WTC11 (cell line): Measurements from ENCODE around the gene SYNE4. TPM values are rescaled to one million over a fixed set of nuclear protein-coding genes. Genes with fewer than 3 reads are reported as not detected.

ENCODE experiments used
- ATAC-seq: fragments of 200-7000 bp; cut with Tn5 transposase; 2 replicates; pipeline ENCODE4 v1.10.0; 2021; ENCODE audit warnings: mild to moderate bottlenecking, moderate library complexity
- CTCF ChIA-PET: fragments of 300-600 bp; sonication (Branson Sonifier 250); formaldehyde crosslinking; loops from one replicate; lab custom pipeline; 2021; ENCODE audit warnings: antibody characterized with exemption; lab: Charles Lee
- POLR2A ChIA-PET: fragments of 350-600 bp; sonication (Branson Sonifier 250); formaldehyde crosslinking; loops from one replicate; lab custom pipeline; 2021; ENCODE audit warnings: antibody characterized with exemption; lab: Charles Lee
- DNase-seq: peaks from one replicate; pipeline ENCODE4 v3.0.0; 2021; ENCODE audit warnings: low spot score
- H3K27ac Mint-ChIP-seq: 2 replicates; pipeline ENCODE4 v1.8.0; 2021; ENCODE audit warnings: mixed read lengths
- H3K27me3 Mint-ChIP-seq: 2 replicates; pipeline ENCODE4 v1.8.0; 2021; ENCODE audit warnings: low read depth, mild to moderate bottlenecking, moderate library complexity, mixed read lengths
- H3K36me3 Mint-ChIP-seq: 2 replicates; pipeline ENCODE4 v1.8.0; 2021; ENCODE audit warnings: mixed read lengths
- H3K4me1 Mint-ChIP-seq: 2 replicates; pipeline ENCODE4 v1.8.0; 2022; ENCODE audit warnings: mixed read lengths
- H3K4me3 Mint-ChIP-seq: 2 replicates; pipeline ENCODE4 v1.8.0; 2021; ENCODE audit warnings: mild to moderate bottlenecking, moderate library complexity, mixed read lengths
- H3K9me3 Mint-ChIP-seq: 2 replicates; pipeline ENCODE4 v1.8.0; 2021; ENCODE audit warnings: mixed read lengths
- ATF1 ChIP-seq: sonication (generic); formaldehyde crosslinking; IDR thresholded peaks from 2 replicates; pipeline ENCODE4 v1.8.1; 2023; ENCODE audit warnings: mild to moderate bottlenecking, moderate library complexity, missing genetic modification reagents
- CBFB ChIP-seq: sonication (generic); formaldehyde crosslinking; IDR thresholded peaks from 2 replicates; pipeline ENCODE4 v1.8.1; 2022; ENCODE audit warnings: mild to moderate bottlenecking, low read depth, missing genetic modification reagents
- CREM ChIP-seq: sonication (generic); formaldehyde crosslinking; IDR thresholded peaks from 2 replicates; pipeline ENCODE4 v1.8.1; 2022; ENCODE audit warnings: mild to moderate bottlenecking, missing genetic modification reagents, moderate library complexity
- ELF4 ChIP-seq: sonication (generic); formaldehyde crosslinking; IDR thresholded peaks from 2 replicates; pipeline ENCODE4 v1.8.1; 2022; ENCODE audit warnings: low read depth, mild to moderate bottlenecking, moderate library complexity, missing genetic modification reagents
- EMX1 ChIP-seq: fragments of 250-450 bp; sonication (Bioruptor Pico); IDR thresholded peaks from 2 replicates; pipeline ENCODE4 v1.8.0; 2021; ENCODE audit warnings: mild to moderate bottlenecking
- ESRRA ChIP-seq: sonication (generic); formaldehyde crosslinking; IDR thresholded peaks from 2 replicates; pipeline ENCODE4 v1.8.1; 2022; ENCODE audit warnings: mild to moderate bottlenecking, missing genetic modification reagents, borderline replicate concordance
- ETV6 ChIP-seq: sonication (generic); formaldehyde crosslinking; IDR thresholded peaks from 2 replicates; pipeline ENCODE4 v1.8.1; 2022; ENCODE audit warnings: mild to moderate bottlenecking, missing genetic modification reagents
- FOXK1 ChIP-seq: sonication (generic); formaldehyde crosslinking; IDR thresholded peaks from 2 replicates; pipeline ENCODE4 v1.8.0; 2022; ENCODE audit warnings: mild to moderate bottlenecking, moderate library complexity, missing genetic modification reagents
- GABPB1 ChIP-seq: sonication (generic); formaldehyde crosslinking; IDR thresholded peaks from 2 replicates; pipeline ENCODE4 v1.8.1; 2023; ENCODE audit warnings: mild to moderate bottlenecking, missing genetic modification reagents
- JAZF1 ChIP-seq: fragments of 250-450 bp; sonication (Bioruptor Pico); IDR thresholded peaks from 2 replicates; pipeline ENCODE4 v1.9.0; 2021; ENCODE audit warnings: moderate library complexity, mild to moderate bottlenecking, inconsistent platforms
- JUN ChIP-seq: sonication (generic); formaldehyde crosslinking; IDR thresholded peaks from 2 replicates; pipeline ENCODE4 v1.8.0; 2023; ENCODE audit warnings: mild to moderate bottlenecking, missing genetic modification reagents
- NFYB ChIP-seq: sonication (generic); formaldehyde crosslinking; conservative IDR thresholded peaks from 2 replicates; pipeline ENCODE4 v1.8.0; 2022; ENCODE audit warnings: low read depth, missing genetic modification reagents
- SMAD3 ChIP-seq: sonication (generic); formaldehyde crosslinking; IDR thresholded peaks from 2 replicates; pipeline ENCODE4 v1.8.0; 2022; ENCODE audit warnings: missing genetic modification reagents, mild to moderate bottlenecking, borderline replicate concordance
- SP1 ChIP-seq: sonication (generic); formaldehyde crosslinking; conservative IDR thresholded peaks from 2 replicates; pipeline ENCODE4 v1.8.1; 2022; ENCODE audit warnings: missing genetic modification reagents
- ZNF121 ChIP-seq: sonication (generic); formaldehyde crosslinking; IDR thresholded peaks from 2 replicates; pipeline ENCODE4 v1.8.0; 2023; ENCODE audit warnings: missing genetic modification reagents
- ZNF671 ChIP-seq: fragments of 250-450 bp; sonication (Bioruptor Pico); IDR thresholded peaks from 2 replicates; pipeline ENCODE4 v1.8.0; 2021; ENCODE audit warnings: mild to moderate bottlenecking
- total RNA-seq: library from RNA; stranded (reverse); gene quantifications from 3 replicates; pipeline ENCODE4 v1.2.3, GENCODE V29; 2021
- TF ChIP-seq, protein P1 (sequence below): sonication (generic); formaldehyde crosslinking; IDR thresholded peaks from 2 replicates; pipeline ENCODE4 v1.8.1; 2023; ENCODE audit warnings: mild to moderate bottlenecking, missing genetic modification reagents, borderline replicate concordance
- TF ChIP-seq, protein P2 (sequence below): sonication (generic); formaldehyde crosslinking; IDR thresholded peaks from 2 replicates; pipeline ENCODE4 v1.8.1; 2022; ENCODE audit warnings: mild to moderate bottlenecking, moderate library complexity, missing genetic modification reagents
- TF ChIP-seq, protein P3 (sequence below): sonication (generic); formaldehyde crosslinking; IDR thresholded peaks from 2 replicates; pipeline ENCODE4 v1.8.1; 2023; ENCODE audit warnings: mild to moderate bottlenecking, missing genetic modification reagents
- TF ChIP-seq, protein P4 (sequence below): fragments of 250-450 bp; sonication (Bioruptor Pico); IDR thresholded peaks from 2 replicates; pipeline ENCODE4 v1.9.0; 2021; ENCODE audit warnings: mild to moderate bottlenecking
- TF ChIP-seq, protein P5 (sequence below): sonication (generic); formaldehyde crosslinking; IDR thresholded peaks from 2 replicates; pipeline ENCODE4 v1.8.1; 2023; ENCODE audit warnings: mild to moderate bottlenecking, missing genetic modification reagents
- TF ChIP-seq, protein P6 (sequence below): sonication (generic); formaldehyde crosslinking; IDR thresholded peaks from 2 replicates; pipeline ENCODE4 v1.8.0; 2022; ENCODE audit warnings: mild to moderate bottlenecking, missing genetic modification reagents
- TF ChIP-seq, protein P7 (sequence below): sonication (generic); formaldehyde crosslinking; IDR thresholded peaks from 2 replicates; pipeline ENCODE4 v1.8.1; 2022; ENCODE audit warnings: low read depth, missing genetic modification reagents, borderline replicate concordance
- TF ChIP-seq, protein P8 (sequence below): sonication (generic); formaldehyde crosslinking; IDR thresholded peaks from 2 replicates; pipeline ENCODE4 v1.8.1; 2023; ENCODE audit warnings: mild to moderate bottlenecking, missing genetic modification reagents, moderate library complexity

The SYNE4 gene
- total RNA-seq, 1 experiment from 2014 or later, result 17.6 TPM

DNA sequence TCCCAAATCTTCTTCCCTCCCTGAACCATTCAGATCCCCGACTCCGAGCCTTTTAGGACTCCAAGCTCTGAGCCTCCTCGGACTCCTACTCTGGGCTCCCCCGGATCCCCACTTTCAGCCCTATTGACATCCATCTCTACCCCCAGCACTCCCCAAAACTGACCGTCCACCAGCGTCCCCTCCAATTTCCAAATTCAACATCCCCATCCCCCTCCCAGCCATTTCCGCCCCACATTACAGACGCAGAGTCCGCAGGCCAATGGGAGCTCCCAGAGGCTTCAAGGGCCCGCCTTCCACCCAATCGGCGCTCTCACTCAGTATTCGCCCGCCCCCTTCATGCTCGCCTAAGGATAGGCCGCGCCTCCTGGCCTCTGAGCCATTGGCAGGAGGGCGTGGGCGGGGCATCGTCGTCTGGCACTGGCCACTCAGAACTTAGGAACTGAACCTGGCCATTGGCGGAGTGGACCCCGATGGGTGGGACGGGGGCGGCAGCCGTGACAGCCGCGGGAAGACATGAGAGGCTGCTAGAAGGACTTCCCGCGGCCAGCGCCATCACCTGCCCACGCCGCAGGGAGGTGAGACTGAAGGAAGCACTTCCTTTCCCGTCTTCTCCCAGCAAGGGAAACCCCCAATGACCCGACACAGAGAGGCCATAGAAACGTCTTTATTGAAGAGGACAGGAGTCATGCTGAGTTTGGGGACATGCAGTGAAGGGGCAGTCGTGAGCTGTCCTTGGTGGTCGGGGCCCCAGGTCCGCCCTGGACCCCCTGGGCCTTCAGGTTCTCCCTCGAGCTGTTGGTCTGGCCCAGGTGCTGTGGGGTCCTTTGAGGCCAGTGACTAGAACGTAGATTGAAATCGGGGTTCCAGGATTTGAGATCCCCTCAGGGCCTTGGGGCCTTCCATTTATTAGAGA, 5.7 kb upstream of the SYNE4 start, which contains the start of gene ALKBH6:
ALKBH6 (minus strand) TSS at position 202 of the 913 bp plus-strand sequence. CDS start 816 bp downstream, outside the sequence.
- H3K27me3 Mint-ChIP-seq, result peaks cover 16% of the 10 kb centered on the region
- H3K27ac Mint-ChIP-seq, result peak within 1 kb of the TSS; percentile 94
- H3K36me3 Mint-ChIP-seq, result peaks cover 6% of the 10 kb centered on the region
- ATAC-seq (peak; percentile 99), DNase-seq (peak; percentile 100)
- ChIA-PET POLR2A (interaction anchor here (0.7 to 1.0 kb wide), 3 partner anchors 19 to 776 kb away, joined by 3 read pairs; partner anchors contain the start of gene THAP8), CTCF (interaction anchor here (0.6 to 1.5 kb wide), 14 partner anchors 15 to 763 kb away, joined by 3 to 10 read pairs (median 3); partner anchors contain the start of gene THAP8)
- no peaks in the 10 kb centered on the region for H3K9me3 Mint-ChIP-seq
- peaks cover 26% of the 10 kb centered on the region for H3K4me1 Mint-ChIP-seq
- peak within 1 kb of the TSS; percentile 100 for H3K4me3 Mint-ChIP-seq
- TF ChIP-seq FOXK1 (CRISPR knock-in tag), result peak; percentile 66; the same call in 1 of the 2 replicates
- TF ChIP-seq SP1 (CRISPR knock-in tag), result peak; percentile 92
- TF ChIP-seq NFYB, result peak; percentile 87
- no peak for TF ChIP-seq JAZF1 (CRISPR knock-in tag)
- TF ChIP-seq, protein P1, sequence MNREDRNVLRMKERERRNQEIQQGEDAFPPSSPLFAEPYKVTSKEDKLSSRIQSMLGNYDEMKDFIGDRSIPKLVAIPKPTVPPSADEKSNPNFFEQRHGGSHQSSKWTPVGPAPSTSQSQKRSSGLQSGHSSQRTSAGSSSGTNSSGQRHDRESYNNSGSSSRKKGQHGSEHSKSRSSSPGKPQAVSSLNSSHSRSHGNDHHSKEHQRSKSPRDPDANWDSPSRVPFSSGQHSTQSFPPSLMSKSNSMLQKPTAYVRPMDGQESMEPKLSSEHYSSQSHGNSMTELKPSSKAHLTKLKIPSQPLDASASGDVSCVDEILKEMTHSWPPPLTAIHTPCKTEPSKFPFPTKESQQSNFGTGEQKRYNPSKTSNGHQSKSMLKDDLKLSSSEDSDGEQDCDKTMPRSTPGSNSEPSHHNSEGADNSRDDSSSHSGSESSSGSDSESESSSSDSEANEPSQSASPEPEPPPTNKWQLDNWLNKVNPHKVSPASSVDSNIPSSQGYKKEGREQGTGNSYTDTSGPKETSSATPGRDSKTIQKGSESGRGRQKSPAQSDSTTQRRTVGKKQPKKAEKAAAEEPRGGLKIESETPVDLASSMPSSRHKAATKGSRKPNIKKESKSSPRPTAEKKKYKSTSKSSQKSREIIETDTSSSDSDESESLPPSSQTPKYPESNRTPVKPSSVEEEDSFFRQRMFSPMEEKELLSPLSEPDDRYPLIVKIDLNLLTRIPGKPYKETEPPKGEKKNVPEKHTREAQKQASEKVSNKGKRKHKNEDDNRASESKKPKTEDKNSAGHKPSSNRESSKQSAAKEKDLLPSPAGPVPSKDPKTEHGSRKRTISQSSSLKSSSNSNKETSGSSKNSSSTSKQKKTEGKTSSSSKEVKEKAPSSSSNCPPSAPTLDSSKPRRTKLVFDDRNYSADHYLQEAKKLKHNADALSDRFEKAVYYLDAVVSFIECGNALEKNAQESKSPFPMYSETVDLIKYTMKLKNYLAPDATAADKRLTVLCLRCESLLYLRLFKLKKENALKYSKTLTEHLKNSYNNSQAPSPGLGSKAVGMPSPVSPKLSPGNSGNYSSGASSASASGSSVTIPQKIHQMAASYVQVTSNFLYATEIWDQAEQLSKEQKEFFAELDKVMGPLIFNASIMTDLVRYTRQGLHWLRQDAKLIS (CRISPR knock-in tag), result no peak
- TF ChIP-seq, protein P2, sequence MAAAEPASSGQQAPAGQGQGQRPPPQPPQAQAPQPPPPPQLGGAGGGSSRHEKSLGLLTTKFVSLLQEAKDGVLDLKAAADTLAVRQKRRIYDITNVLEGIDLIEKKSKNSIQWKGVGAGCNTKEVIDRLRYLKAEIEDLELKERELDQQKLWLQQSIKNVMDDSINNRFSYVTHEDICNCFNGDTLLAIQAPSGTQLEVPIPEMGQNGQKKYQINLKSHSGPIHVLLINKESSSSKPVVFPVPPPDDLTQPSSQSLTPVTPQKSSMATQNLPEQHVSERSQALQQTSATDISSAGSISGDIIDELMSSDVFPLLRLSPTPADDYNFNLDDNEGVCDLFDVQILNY, result no peak; the same call in 1 of the 2 replicates
- TF ChIP-seq ETV6, result peak; percentile 45; the same call in 1 of the 2 replicates
- no peak for TF ChIP-seq ELF4 (CRISPR knock-in tag)
- TF ChIP-seq, protein P3, sequence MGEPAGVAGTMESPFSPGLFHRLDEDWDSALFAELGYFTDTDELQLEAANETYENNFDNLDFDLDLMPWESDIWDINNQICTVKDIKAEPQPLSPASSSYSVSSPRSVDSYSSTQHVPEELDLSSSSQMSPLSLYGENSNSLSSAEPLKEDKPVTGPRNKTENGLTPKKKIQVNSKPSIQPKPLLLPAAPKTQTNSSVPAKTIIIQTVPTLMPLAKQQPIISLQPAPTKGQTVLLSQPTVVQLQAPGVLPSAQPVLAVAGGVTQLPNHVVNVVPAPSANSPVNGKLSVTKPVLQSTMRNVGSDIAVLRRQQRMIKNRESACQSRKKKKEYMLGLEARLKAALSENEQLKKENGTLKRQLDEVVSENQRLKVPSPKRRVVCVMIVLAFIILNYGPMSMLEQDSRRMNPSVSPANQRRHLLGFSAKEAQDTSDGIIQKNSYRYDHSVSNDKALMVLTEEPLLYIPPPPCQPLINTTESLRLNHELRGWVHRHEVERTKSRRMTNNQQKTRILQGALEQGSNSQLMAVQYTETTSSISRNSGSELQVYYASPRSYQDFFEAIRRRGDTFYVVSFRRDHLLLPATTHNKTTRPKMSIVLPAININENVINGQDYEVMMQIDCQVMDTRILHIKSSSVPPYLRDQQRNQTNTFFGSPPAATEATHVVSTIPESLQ (CRISPR knock-in tag), result no peak
- TF ChIP-seq, protein P4, sequence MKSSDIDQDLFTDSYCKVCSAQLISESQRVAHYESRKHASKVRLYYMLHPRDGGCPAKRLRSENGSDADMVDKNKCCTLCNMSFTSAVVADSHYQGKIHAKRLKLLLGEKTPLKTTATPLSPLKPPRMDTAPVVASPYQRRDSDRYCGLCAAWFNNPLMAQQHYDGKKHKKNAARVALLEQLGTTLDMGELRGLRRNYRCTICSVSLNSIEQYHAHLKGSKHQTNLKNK, result no peak
- TF ChIP-seq, protein P5, sequence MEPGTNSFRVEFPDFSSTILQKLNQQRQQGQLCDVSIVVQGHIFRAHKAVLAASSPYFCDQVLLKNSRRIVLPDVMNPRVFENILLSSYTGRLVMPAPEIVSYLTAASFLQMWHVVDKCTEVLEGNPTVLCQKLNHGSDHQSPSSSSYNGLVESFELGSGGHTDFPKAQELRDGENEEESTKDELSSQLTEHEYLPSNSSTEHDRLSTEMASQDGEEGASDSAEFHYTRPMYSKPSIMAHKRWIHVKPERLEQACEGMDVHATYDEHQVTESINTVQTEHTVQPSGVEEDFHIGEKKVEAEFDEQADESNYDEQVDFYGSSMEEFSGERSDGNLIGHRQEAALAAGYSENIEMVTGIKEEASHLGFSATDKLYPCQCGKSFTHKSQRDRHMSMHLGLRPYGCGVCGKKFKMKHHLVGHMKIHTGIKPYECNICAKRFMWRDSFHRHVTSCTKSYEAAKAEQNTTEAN (CRISPR knock-in tag), result no peak
- 0 out of 2 replicates have a peak, but pooled peaks have one; percentile 16 for TF ChIP-seq CREM (CRISPR knock-in tag)
- TF ChIP-seq ATF1 (CRISPR knock-in tag), result no peak
- no peak for TF ChIP-seq CBFB
- TF ChIP-seq ZNF121 (CRISPR knock-in tag), result no peak
- TF ChIP-seq GABPB1 (CRISPR knock-in tag), result peak; percentile 57; the same call in 1 of the 2 replicates
- no peak for TF ChIP-seq ZNF671
- TF ChIP-seq, protein P6, sequence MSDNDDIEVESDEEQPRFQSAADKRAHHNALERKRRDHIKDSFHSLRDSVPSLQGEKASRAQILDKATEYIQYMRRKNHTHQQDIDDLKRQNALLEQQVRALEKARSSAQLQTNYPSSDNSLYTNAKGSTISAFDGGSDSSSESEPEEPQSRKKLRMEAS, result peak; percentile 83
- no peak for TF ChIP-seq SMAD3 (CRISPR knock-in tag)
- TF ChIP-seq ESRRA (CRISPR knock-in tag), result no peak
- TF ChIP-seq, protein P7, sequence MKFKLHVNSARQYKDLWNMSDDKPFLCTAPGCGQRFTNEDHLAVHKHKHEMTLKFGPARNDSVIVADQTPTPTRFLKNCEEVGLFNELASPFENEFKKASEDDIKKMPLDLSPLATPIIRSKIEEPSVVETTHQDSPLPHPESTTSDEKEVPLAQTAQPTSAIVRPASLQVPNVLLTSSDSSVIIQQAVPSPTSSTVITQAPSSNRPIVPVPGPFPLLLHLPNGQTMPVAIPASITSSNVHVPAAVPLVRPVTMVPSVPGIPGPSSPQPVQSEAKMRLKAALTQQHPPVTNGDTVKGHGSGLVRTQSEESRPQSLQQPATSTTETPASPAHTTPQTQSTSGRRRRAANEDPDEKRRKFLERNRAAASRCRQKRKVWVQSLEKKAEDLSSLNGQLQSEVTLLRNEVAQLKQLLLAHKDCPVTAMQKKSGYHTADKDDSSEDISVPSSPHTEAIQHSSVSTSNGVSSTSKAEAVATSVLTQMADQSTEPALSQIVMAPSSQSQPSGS (CRISPR knock-in tag), result no peak
- TF ChIP-seq, protein P8, sequence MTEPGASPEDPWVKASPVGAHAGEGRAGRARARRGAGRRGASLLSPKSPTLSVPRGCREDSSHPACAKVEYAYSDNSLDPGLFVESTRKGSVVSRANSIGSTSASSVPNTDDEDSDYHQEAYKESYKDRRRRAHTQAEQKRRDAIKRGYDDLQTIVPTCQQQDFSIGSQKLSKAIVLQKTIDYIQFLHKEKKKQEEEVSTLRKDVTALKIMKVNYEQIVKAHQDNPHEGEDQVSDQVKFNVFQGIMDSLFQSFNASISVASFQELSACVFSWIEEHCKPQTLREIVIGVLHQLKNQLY (CRISPR knock-in tag), result no peak
- TF ChIP-seq JUN, result no peak
- no peak for TF ChIP-seq EMX1 (CRISPR knock-in tag)
